ENCODE results near the gene HOXD4. TPM values are rescaled to one million over a fixed set of nuclear protein-coding genes. Genes with fewer than 3 reads are reported as not detected.

HOXD4 gene
- polyA plus RNA-seq, 4 donors, result 40.2 to 47.1 (median 41.9) TPM

DNA sequence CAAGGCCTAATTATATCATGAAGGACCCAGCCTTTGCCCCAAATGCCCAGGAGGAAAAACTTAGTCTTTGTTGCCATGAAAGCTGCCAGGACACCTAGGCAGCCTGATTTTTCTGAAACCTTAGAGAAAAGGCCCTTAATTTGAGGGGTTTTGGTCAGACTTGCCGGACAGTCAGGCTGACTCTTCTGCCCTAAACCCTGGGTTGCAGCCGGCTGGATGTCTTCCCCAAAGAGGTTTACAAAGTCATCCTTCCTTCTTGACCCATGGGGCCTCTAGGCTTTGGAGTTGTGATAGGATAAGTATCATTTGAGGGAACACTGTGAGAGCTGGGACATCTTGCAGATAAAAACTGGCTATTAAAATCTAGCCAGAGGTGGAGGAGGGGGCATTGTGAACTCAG, 34.7 kb downstream of the HOXD4 start:
- DNase-seq (ENCODE audit: low read depth in 4 of 4, low spot score in 3 of 4), result no peak

DNA sequence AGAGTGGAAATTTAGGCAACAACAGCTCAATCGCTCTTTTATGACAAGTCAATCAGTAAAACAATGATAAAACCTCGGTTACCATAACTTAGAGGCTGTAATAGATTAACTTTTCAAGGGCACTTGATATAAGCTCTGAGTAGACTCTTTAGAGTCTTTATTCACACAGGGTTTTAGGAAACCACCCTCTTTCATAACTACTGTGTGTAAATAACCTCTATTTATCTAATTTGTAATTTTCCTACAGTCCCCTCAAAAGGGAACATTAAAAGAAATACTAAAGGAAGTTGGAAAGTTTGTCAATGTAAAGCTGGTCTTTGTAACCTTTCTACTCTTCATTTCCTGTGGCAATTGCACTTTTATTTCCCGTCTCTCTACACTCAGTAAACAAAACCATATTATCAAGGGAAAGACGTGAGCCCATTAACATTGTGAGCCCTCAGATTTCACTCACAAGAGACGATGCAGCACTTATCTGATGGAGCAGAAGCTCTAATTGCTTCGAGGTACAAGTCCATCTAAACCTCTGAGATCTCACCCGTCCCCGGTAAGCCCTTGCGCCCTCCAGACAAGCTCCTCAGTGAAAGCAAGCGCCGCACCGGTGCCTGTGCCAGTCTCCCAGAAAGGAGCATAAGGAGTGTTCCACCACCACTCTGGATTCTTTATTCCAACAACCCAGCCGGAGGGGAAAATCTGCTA, 36.0 kb downstream of the HOXD4 start:
- DNase-seq (ENCODE audit: low read depth in 4 of 4, low spot score in 3 of 4), result no peak

DNA sequence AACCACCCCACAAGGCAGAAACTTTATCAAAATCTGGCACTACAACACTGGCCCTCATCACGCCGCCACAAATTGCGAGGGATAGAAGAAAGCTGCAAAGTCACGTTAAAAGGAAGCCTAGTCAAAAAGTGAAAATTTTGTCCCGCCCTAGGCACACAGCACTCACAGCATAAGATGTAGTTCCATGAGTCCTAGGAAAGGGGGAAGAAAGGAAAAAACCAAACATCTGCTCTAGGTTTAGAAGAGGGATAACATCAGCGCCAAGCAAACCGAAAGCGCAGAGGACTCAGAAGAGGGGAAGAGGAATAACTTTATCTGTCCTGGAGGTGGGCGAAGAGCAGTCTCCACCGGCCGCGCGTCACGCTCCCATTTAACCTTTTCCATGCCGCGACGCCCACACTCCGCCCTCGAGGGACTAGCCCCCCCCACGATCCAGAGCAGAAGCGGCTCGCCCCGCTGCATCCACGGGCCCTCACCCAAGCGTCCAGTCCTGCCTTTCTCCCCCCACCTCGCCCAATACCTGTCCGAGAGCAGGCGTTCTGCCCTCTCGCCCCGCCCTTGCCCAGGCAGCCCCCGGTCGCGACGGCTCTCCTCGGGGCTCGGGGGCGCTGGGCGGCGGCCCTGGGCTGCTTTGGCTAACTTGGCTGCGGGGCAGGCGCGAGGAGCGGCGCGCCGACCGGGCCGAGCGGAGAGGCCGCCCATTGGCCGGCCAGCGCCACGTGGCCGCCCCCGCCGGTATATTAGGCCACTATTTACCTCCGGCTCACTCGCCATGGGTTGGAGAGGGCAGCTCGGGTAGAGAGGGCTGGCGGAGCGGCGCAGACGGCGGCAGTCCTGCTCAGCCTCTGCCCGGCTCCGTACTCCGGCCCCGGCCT, 36.8 kb downstream of the HOXD4 start, which contains the start of gene HOXD1:
TSS of gene HOXD1 (plus strand) at position 770 of the 875 bp plus-strand sequence. CDS start 134 bp downstream, outside the sequence.
- DNase-seq (ENCODE audit: low read depth in 4 of 4, low spot score in 3 of 4), result no peak

DNA sequence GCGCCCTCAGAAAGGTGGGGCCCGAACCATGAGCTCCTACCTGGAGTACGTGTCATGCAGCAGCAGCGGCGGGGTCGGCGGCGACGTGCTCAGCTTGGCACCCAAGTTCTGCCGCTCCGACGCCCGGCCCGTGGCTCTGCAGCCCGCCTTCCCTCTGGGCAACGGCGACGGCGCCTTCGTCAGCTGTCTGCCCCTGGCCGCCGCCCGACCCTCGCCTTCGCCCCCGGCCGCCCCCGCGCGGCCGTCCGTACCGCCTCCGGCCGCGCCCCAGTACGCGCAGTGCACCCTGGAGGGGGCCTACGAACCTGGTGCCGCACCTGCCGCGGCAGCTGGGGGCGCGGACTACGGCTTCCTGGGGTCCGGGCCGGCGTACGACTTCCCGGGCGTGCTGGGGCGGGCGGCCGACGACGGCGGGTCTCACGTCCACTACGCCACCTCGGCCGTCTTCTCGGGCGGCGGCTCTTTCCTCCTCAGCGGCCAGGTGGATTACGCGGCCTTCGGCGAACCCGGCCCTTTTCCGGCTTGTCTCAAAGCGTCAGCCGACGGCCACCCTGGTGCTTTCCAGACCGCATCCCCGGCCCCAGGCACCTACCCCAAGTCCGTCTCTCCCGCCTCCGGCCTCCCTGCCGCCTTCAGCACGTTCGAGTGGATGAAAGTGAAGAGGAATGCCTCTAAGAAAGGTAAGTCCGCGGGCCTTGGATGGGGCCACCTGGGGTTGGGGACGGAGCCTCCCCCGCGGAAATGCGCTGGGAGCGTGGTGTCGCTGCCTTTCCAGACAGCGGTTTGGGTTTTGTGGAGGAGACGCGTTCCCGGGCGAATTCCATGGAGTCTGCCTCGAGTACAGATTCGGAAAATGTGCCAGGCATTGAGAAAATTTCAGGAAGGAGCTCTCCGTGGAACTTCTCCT, 37.7 kb downstream of the HOXD4 start:
- no peak for DNase-seq (ENCODE audit: low read depth in 4 of 4, low spot score in 3 of 4)

DNA sequence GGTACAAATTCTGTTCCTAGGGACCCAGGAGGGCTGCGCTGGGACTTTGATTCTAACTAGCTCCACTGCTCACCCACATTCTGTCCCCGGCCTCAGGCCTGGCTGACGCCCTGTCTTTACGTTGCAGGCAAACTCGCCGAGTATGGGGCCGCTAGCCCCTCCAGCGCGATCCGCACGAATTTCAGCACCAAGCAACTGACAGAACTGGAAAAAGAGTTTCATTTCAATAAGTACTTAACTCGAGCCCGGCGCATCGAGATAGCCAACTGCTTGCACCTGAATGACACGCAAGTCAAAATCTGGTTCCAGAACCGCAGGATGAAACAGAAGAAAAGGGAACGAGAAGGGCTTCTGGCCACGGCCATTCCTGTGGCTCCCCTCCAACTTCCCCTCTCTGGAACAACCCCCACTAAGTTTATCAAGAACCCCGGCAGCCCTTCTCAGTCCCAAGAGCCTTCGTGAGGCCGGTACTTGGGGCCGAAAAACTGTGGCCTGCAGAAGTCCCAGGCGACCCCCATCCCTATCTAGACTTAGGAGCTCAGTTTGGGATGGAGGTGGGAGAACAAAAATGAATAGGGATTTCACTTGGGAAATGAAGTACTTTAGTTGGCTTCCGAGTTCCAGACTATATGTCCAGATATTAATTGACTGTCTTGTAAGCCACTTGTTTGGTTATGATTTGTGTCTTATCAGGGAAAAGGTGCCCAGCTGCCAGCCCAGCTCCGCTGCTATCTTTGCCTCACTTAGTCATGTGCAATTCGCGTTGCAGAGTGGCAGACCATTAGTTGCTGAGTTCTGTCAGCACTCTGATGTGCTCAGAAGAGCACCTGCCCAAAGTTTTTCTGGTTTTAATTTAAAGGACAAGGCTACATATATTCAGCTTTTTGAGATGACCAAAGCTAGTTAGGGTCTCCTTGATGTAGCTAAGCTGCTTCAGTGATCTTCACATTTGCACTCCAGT, 38.6 kb downstream of the HOXD4 start:
- DNase-seq (ENCODE audit: low read depth in 4 of 4, low spot score in 3 of 4), result no peak

DNA sequence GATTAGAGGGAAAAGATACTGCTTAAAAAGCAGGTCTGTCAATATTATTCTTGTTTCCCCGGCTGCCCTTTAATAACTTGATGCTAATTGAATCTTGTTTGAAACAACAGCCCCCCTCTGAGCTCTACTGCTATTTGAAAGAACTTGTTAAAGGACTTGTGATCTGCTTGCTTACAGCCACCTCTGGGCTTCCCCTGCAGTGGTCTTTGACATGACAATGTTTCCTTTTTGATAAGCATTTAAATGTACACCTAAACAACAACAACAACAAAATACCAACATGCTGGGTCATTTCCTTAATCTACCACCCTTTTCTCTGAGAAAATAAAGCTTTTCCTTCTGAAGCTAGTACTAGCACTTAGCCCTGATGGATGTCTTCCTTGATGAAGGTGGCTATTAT, 41.0 kb downstream of the HOXD4 start:
- DNase-seq (ENCODE audit: low read depth in 4 of 4, low spot score in 3 of 4), result no peak

DNA sequence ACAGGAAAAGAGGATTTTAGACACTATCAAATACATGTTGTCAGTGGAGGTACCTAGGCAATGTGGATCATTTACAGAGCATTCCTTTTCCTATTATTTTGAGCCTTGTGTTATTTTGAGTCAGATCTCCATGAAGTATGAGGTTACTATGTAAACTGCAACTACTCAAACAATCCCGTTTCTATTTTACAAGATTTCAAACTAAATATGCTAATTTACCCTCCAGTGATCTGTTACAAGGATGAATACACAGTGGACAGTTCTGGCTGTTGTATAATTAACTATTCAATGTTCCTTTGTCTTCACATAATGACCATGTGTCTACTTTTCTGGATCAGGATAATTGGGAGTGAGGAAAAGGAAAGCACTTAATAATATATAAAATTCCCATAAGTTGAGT, 41.7 kb downstream of the HOXD4 start:
- DNase-seq (ENCODE audit: low read depth in 4 of 4, low spot score in 3 of 4), result no peak

DNA sequence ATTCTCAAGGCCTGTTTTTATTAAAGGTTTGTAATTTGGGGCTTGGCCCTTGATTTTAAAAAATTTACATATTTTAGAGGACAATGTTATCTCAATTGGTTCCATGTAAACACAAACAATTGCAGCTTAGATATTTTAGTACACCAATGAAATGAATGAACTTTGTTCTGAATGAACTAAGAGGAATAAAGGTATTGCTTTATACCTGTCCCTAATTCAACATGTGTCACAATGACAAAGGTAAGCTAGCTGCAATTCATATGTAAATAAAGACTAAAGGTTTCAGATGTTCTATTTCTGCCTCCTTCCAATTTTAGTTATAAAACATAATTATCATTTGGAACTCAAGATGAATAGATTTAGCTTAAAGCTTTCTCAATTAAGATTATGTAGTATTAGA, 48.6 kb downstream of the HOXD4 start:
- DNase-seq (ENCODE audit: low read depth in 4 of 4, low spot score in 3 of 4), result no peak

DNA sequence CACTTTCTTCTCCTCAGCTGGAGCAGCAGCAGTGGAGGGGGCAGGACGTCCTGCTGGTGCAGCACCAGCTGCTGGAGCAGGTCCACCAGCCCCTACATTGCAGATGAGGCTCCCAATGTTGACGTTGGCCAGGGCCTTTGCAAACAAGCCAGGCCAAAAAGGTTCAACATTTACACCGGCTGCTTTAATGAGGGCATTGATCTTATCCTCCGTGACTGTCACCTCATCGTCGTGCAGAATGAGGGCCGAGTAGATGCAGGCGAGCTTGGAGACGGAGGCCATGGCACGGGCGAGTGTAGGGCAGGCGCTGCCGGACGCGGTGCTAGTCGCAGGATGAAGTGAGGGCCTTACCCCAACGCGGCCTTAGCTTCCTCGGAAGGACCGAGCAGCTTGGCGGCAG, 49.6 kb downstream of the HOXD4 start:
- DNase-seq (ENCODE audit: low read depth in 4 of 4, low spot score in 3 of 4), result no peak

DNA sequence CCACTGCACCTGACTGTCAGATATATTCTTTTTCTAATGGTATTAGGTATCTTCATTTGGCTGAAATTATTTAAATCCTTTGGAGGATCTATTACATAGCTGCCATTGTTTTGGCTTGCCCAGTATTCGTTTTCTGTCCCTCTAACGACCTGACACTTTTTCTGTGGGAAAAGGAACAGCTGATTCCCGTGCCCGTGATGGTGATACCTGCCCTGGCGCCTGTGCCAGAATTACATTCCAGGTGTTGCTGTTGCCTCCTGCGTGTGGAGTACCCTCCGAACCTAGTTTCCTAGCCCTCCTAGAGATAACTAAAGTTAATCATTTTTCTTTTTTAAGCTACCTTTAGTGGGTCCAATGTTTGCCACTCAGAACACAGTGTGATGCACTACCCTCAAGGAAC, 51.1 kb downstream of the HOXD4 start:
- no peak for DNase-seq (ENCODE audit: low read depth in 4 of 4, low spot score in 3 of 4)

Other genes with a start within 250 kb of the HOXD4 start
- 10 to 100 TPM; 22.5 to 31.1 (median 27.1) TPM for gene LNPK, start 149.3 kb upstream of the HOXD4 start, polyA plus RNA-seq (ENCODE audit: insufficient read length in 4 of 4)
- under 1 TPM in 1 of 4 donors, not detected in 3; 0.04 TPM for gene EVX2, start 67.6 kb upstream of the HOXD4 start, polyA plus RNA-seq (ENCODE audit: insufficient read length in 4 of 4)
- under 1 TPM; 0.10 to 0.41 (median 0.22) TPM for gene HOXD13, start 58.8 kb upstream of the HOXD4 start, polyA plus RNA-seq (ENCODE audit: insufficient read length in 4 of 4)
- gene HOXD12, start 51.8 kb upstream of the HOXD4 start, polyA plus RNA-seq (ENCODE audit: insufficient read length in 4 of 4), result under 1 TPM; 0.20 to 0.35 (median 0.26) TPM
- gene HOXD11, start 44.3 kb upstream of the HOXD4 start, polyA plus RNA-seq (ENCODE audit: insufficient read length in 4 of 4), result 10 to 100 TPM; 45.6 to 59.4 (median 58.4) TPM
- gene HOXD10, start 34.8 kb upstream of the HOXD4 start, polyA plus RNA-seq (ENCODE audit: insufficient read length in 4 of 4), result 100 to 1,000 TPM; 123 to 178 (median 159) TPM
- gene HOXD9, start 28.8 kb upstream of the HOXD4 start, polyA plus RNA-seq (ENCODE audit: insufficient read length in 4 of 4), result 10 to 100 TPM; 70.9 to 86.4 (median 74.0) TPM
- 100 to 1,000 TPM; 212 to 250 (median 235) TPM for gene HOXD8, start 21.8 kb upstream of the HOXD4 start, polyA plus RNA-seq (ENCODE audit: insufficient read length in 4 of 4)
- 10 to 100 TPM; 25.2 to 30.0 (median 26.8) TPM for gene HOXD3, start 5.8 kb downstream of the HOXD4 start, polyA plus RNA-seq (ENCODE audit: insufficient read length in 4 of 4)
- 10 to 100 TPM in 3 of 4 donors, 1 to 10 TPM in 1; 7.8 to 13.2 (median 11.7) TPM for gene HOXD1, start 37.1 kb downstream of the HOXD4 start, polyA plus RNA-seq (ENCODE audit: insufficient read length in 4 of 4)
- gene MTX2, start 117.9 kb downstream of the HOXD4 start, polyA plus RNA-seq (ENCODE audit: insufficient read length in 4 of 4), result 100 to 1,000 TPM in 2 of 4 donors, 10 to 100 TPM in 2; 94.3 to 107 (median 98.4) TPM

All from right renal pelvis (tissue), 4 donors.